Neural progenitor cell (in vitro differentiated cells): ENCODE measurements around the gene RNF4. TPM values are rescaled to one million over a fixed set of nuclear protein-coding genes. Genes with fewer than 3 reads are reported as not detected.

Experiments
- DNase-seq: peaks from one replicate; pipeline ENCODE4 v3.0.0-alpha.2; 2016; ENCODE audit warnings: low spot score
- H2AFZ ChIP-seq: fragments of 200-600 bp; sonication (generic); replicated peaks from 2 replicates; pipeline ENCODE4 v1.6.1; 2016; ENCODE audit warnings: antibody characterized with exemption
- H3F3A ChIP-seq: fragments of 200-600 bp; sonication (generic); 2 replicates; pipeline ENCODE4 v1.6.1; 2016; ENCODE audit warnings: antibody characterized with exemption, low read depth
- H3K27ac ChIP-seq: fragments of 200-600 bp; sonication (generic); 2 replicates; pipeline ENCODE4 v1.5.1; 2016; ENCODE audit warnings: mild to moderate bottlenecking
- H3K27me3 ChIP-seq: fragments of 200-600 bp; sonication (generic); 2 replicates; pipeline ENCODE4 v1.6.1; 2016; ENCODE audit warnings: mild to moderate bottlenecking, moderate library complexity
- H3K36me3 ChIP-seq: fragments of 200-600 bp; sonication (generic); 2 replicates; pipeline ENCODE4 v1.5.1; 2016
- H3K4me1 ChIP-seq: fragments of 200-600 bp; sonication (generic); 2 replicates; pipeline ENCODE4 v1.6.1; 2016; ENCODE audit warnings: mixed run types
- H3K4me2 ChIP-seq: fragments of 200-600 bp; sonication (generic); 2 replicates; pipeline ENCODE4 v1.6.1; 2016
- H3K4me3 ChIP-seq: fragments of 200-600 bp; sonication (generic); 2 replicates; pipeline ENCODE4 v1.5.1; 2016
- H3K79me2 ChIP-seq: fragments of 200-600 bp; sonication (generic); 2 replicates; pipeline ENCODE4 v1.6.1; 2016; ENCODE audit warnings: low read depth
- H3K9ac ChIP-seq: fragments of 200-600 bp; sonication (generic); 2 replicates; pipeline ENCODE4 v1.6.1; 2016
- H3K9me3 ChIP-seq: fragments of 200-600 bp; sonication (generic); 2 replicates; pipeline ENCODE4 v1.5.1; 2016; ENCODE audit warnings: low read depth
- H4K20me1 ChIP-seq: fragments of 200-600 bp; sonication (generic); 2 replicates; pipeline ENCODE4 v1.6.1; 2016; ENCODE audit warnings: low read depth
- H3K27ac Mint-ChIP-seq: 3 replicates; pipeline ENCODE4 v1.8.0; 2021; ENCODE audit warnings: mixed read lengths
- H3K27me3 Mint-ChIP-seq: 2 replicates; pipeline ENCODE4 v1.8.0; 2022; ENCODE audit warnings: low read depth, mild to moderate bottlenecking, inconsistent platforms, moderate library complexity, mixed read lengths; ENCODE audit not compliant: insufficient read depth
- H3K36me3 Mint-ChIP-seq: 3 replicates; pipeline ENCODE4 v1.8.0; 2021; ENCODE audit warnings: mixed read lengths
- H3K4me1 Mint-ChIP-seq: 3 replicates; pipeline ENCODE4 v1.8.0; 2021; ENCODE audit warnings: mixed read lengths
- H3K4me3 Mint-ChIP-seq: 3 replicates; pipeline ENCODE4 v1.8.0; 2021; ENCODE audit warnings: mild to moderate bottlenecking, moderate library complexity, mixed read lengths
- H3K9me3 Mint-ChIP-seq: 3 replicates; pipeline ENCODE4 v1.8.0; 2020; ENCODE audit warnings: mixed read lengths
- EZH2 ChIP-seq: fragments of 200-600 bp; sonication (generic); IDR thresholded peaks from 2 replicates; pipeline ENCODE4 v1.6.1; 2017; ENCODE audit warnings: antibody characterized with exemption, mild to moderate bottlenecking, moderate library complexity
- EZH2phosphoT487 ChIP-seq: fragments of 200-600 bp; sonication (generic); IDR thresholded peaks from 2 replicates; pipeline ENCODE4 v1.6.1; 2017; ENCODE audit warnings: antibody characterized with exemption
- total RNA-seq: library from RNA; depleted of rRNA; stranded (reverse); fragments of >200 nt; gene quantifications from 2 replicates; pipeline ENCODE4 v1.2.3, GENCODE V29; 2015; ENCODE audit warnings: low replicate concordance
- TF ChIP-seq, protein P1 (sequence below): fragments of 200-600 bp; sonication (generic); IDR thresholded peaks from 2 replicates; pipeline ENCODE4 v1.5.1; 2017; ENCODE audit warnings: antibody characterized with exemption, mild to moderate bottlenecking

RNF4 gene
- total RNA-seq, 1 donor from 2014 or later: 73.8 TPM

DNA sequence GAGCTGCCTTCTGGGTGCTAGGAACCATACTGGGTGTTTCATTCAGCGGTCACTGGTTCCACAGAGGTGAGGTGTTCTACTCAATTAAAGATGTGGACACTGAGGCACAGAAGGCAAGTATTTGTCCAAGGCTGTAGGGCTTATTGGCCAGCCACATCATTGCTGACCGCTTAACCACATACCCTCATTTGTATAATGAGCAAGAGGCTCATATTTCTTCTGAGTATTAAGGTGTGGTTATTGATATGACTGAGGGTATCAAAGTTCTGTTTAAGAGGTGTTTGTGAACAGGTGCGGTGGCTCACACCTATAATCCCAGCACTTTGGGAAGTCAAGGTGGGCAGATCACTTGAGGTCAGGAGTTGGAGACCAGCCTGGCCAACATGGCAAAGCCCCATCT, 14.3 kb downstream of the RNF4 start:
- H3K4me2 ChIP-seq: no peak overlapping the region
- H3K27me3 ChIP-seq: no peaks in the 10 kb centered on the region
- Mint-ChIP-seq H3K9me3 (no peaks in the 10 kb centered on the region), H3K36me3 (peaks cover 8% of the 10 kb centered on the region), H3K27me3 (no peaks in the 10 kb centered on the region), H3K4me1 (peaks cover 35% of the 10 kb centered on the region), H3K4me3 (no peak overlapping the region), H3K27ac (no peak overlapping the region)
- DNase-seq: no peak
- TF ChIP-seq EZH2phosphoT487 (no peak), EZH2 (no peak)
- TF ChIP-seq, protein P1, sequence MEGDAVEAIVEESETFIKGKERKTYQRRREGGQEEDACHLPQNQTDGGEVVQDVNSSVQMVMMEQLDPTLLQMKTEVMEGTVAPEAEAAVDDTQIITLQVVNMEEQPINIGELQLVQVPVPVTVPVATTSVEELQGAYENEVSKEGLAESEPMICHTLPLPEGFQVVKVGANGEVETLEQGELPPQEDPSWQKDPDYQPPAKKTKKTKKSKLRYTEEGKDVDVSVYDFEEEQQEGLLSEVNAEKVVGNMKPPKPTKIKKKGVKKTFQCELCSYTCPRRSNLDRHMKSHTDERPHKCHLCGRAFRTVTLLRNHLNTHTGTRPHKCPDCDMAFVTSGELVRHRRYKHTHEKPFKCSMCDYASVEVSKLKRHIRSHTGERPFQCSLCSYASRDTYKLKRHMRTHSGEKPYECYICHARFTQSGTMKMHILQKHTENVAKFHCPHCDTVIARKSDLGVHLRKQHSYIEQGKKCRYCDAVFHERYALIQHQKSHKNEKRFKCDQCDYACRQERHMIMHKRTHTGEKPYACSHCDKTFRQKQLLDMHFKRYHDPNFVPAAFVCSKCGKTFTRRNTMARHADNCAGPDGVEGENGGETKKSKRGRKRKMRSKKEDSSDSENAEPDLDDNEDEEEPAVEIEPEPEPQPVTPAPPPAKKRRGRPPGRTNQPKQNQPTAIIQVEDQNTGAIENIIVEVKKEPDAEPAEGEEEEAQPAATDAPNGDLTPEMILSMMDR: no peak
- peaks cover 30% of the 10 kb centered on the region for H3K4me1 ChIP-seq
- H3K36me3 ChIP-seq: no peaks in the 10 kb centered on the region
- peaks cover 5% of the 10 kb centered on the region for H3F3A ChIP-seq
- no peak overlapping the region for H3K27ac ChIP-seq
- peaks cover 100% of the 10 kb centered on the region for H3K79me2 ChIP-seq
- H3K4me3 ChIP-seq: no peak overlapping the region
- H3K9ac ChIP-seq: no peak overlapping the region
- no peak overlapping the region for H2AFZ ChIP-seq
- H3K9me3 ChIP-seq: no peaks in the 10 kb centered on the region
- peaks cover 100% of the 10 kb centered on the region for H4K20me1 ChIP-seq

DNA sequence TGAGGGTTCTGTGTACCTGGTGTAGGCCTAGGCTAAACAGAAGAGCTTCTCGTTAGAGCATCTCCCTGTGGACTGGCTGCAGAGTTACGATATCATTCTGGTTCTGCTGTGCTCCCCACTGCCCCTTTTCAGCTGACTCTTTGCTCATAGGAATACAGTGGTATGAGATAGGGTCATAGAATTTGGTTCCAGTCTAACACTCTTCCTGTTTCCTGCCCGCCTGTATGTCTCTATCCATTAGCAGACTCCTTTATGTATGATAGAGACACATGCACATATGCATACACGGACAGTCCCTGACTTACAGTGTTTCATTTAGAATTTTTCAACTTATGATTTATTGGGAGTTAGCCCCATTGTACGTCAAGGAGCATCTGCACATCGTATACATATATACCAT, 15.3 kb downstream of the RNF4 start:
- Mint-ChIP-seq H3K27ac (no peak overlapping the region), H3K9me3 (no peaks in the 10 kb centered on the region), H3K4me1 (peaks cover 27% of the 10 kb centered on the region), H3K36me3 (peaks cover 6% of the 10 kb centered on the region), H3K4me3 (no peak overlapping the region), H3K27me3 (no peaks in the 10 kb centered on the region)
- H4K20me1 ChIP-seq: peaks cover 100% of the 10 kb centered on the region
- no peaks in the 10 kb centered on the region for H3K36me3 ChIP-seq
- no peak overlapping the region for H3K9ac ChIP-seq
- H3F3A ChIP-seq: peaks cover 5% of the 10 kb centered on the region
- TF ChIP-seq EZH2 (no peak), EZH2phosphoT487 (no peak)
- TF ChIP-seq, protein P1: no peak
- peaks cover 100% of the 10 kb centered on the region for H3K79me2 ChIP-seq
- peaks cover 30% of the 10 kb centered on the region for H3K4me1 ChIP-seq
- H2AFZ ChIP-seq: no peak overlapping the region
- H3K27ac ChIP-seq: no peak overlapping the region
- peak overlapping the region; percentile 55 for H3K4me2 ChIP-seq
- H3K9me3 ChIP-seq: no peaks in the 10 kb centered on the region
- no peak overlapping the region for H3K4me3 ChIP-seq
- DNase-seq: no peak
- no peaks in the 10 kb centered on the region for H3K27me3 ChIP-seq

DNA sequence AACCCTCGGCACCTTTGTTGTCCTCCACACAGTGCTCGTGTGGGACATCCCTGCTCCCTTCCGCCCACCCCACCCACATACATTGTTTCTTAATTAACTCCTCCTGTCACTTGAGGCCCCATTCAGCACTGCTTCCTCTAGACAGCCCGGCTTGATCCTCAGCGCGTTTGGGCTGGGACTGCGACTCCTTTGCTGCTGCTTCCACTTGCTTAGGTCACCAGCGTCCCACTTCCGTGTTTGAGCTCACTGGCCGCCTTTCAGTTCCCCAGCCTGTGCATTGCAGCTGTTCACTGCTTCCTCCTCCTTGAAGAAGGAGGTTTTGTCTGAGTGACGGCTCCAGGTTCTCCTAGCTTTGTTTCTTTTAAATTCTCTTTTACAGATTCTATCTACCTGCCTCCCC, 16.1 kb downstream of the RNF4 start:
- Histone ChIP-seq H3K79me2 (peaks cover 100% of the 10 kb centered on the region), H3K27me3 (no peaks in the 10 kb centered on the region), H3K9me3 (no peaks in the 10 kb centered on the region), H3K4me3 (no peak overlapping the region), H3K36me3 (peaks cover 1% of the 10 kb centered on the region), H3K9ac (no peak overlapping the region), H3K4me2 (peak overlapping the region; percentile 55), H3K4me1 (peaks cover 30% of the 10 kb centered on the region), H4K20me1 (peaks cover 100% of the 10 kb centered on the region), H2AFZ (no peak overlapping the region), H3F3A (peaks cover 5% of the 10 kb centered on the region), H3K27ac (no peak overlapping the region)
- Mint-ChIP-seq H3K4me1 (peaks cover 21% of the 10 kb centered on the region), H3K9me3 (no peaks in the 10 kb centered on the region), H3K27ac (no peak overlapping the region), H3K27me3 (peaks cover 3% of the 10 kb centered on the region), H3K4me3 (no peak overlapping the region), H3K36me3 (peaks cover 3% of the 10 kb centered on the region)
- peak; percentile 41 for DNase-seq
- TF ChIP-seq, protein P1: no peak
- no peak for TF ChIP-seq EZH2phosphoT487
- TF ChIP-seq EZH2: no peak
